Fibroblast of pulmonary artery (primary cell): ENCODE measurements around the gene GSK3A.
"Not testable (repeated sequence)": the region's sequence is repeated elsewhere in the genome, so short reads cannot be mapped to it uniquely, and the experiment has no call there.

Source experiments
- DNase-seq: peaks from one replicate; pipeline ENCODE4 v3.0.0-alpha.2; 2010; ENCODE audit warnings: low read depth
- H3K4me3 ChIP-seq: replicated peaks from 2 replicates; pipeline ENCODE4 v1.5.1; 2011; ENCODE audit warnings: low read depth, mild to moderate bottlenecking, control low read depth, low read length, moderate library complexity
- CTCF ChIP-seq: IDR thresholded peaks from 2 replicates; pipeline ENCODE4 v1.5.1; 2011; ENCODE audit warnings: mild to moderate bottlenecking, control low read depth, low read length, inconsistent platforms; ENCODE audit errors: missing control alignments

GSK3A gene

GRCh38 chr19:42267644-42268141, 25.3 kb upstream of the GSK3A start:
- DNase-seq: no peak
- no peak for TF ChIP-seq CTCF
- peak overlapping the region; percentile 90 for H3K4me3 ChIP-seq

GRCh38 chr19:42266928-42267603, 24.7 kb upstream of the GSK3A start:
- not testable (repeated sequence) for H3K4me3 ChIP-seq, DNase-seq

GRCh38 chr19:42266105-42266504, 23.7 kb upstream of the GSK3A start:
- not testable (repeated sequence) for H3K4me3 ChIP-seq, DNase-seq

GRCh38 chr19:42261763-42262162, 19.4 kb upstream of the GSK3A start:
- no peak for DNase-seq
- TF ChIP-seq CTCF: no peak
- H3K4me3 ChIP-seq: no peak overlapping the region

- not testable (repeated sequence) for H3K4me3 ChIP-seq, DNase-seq
Measured at GRCh38 chr19:42257842-42258241, 15.4 kb upstream of the GSK3A start.

GRCh38 chr19:42255766-42256745, 13.7 kb upstream of the GSK3A start:
- TF ChIP-seq CTCF: no peak
- peak; percentile 78 for DNase-seq
- H3K4me3 ChIP-seq: peak overlapping the region; percentile 59

GRCh38 chr19:42254850-42255765, 12.7 kb upstream of the GSK3A start, which contains the start of gene ERF:
Gene ERF (minus strand): TSS chr19:42255128. CDS start chr19:42254999, 129 bp downstream.
- H3K4me3 ChIP-seq: peak within 1 kb of the TSS; percentile 97

More at GRCh38 chr19:42254850-42255765, 12.7 kb upstream of the GSK3A start, which contains the start of gene ERF:
- no peak for TF ChIP-seq CTCF
- DNase-seq: peak; percentile 92
